ENCODE results near the gene CNBD2.

CNBD2 gene

GRCh38 chr20:36065427-36065998 lies 97.1 kb downstream of the CNBD2 start:
- TF ChIP-seq YY1 (IDR thresholded peaks at IDR 0.05; ENCODE audit: low read depth), result no peak

DNA sequence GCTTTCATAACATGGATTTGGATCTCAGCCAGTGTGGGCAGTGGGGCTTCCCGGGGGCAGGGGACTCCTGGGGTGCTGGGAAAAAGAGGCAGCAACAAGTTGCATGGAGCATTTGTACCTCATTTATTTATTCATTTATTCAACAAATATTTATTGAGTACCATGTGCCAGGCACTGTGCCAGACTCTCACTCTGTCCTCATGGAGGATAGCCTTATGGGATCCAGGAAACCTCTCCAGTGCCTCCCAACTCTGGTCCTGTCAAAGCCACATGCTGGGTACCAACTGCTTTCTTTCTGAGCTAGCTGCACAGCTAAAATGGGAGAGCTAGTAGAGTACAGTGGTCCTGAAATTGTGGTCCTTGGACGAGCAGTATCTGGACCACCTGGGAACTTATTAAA lies 98.4 kb downstream of the CNBD2 start:
- TF ChIP-seq CREB1 (IDR thresholded peaks at IDR 0.05; ENCODE audit: low read depth) (no peak), FOXM1 (IDR thresholded peaks at IDR 0.05; ENCODE audit: borderline replicate concordance, low read depth) (no peak), YY1 (IDR thresholded peaks at IDR 0.05; ENCODE audit: low read depth) (no peak)
- TF ChIP-seq, protein P1, sequence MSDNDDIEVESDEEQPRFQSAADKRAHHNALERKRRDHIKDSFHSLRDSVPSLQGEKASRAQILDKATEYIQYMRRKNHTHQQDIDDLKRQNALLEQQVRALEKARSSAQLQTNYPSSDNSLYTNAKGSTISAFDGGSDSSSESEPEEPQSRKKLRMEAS (IDR thresholded peaks at IDR 0.05), result no peak

DNA sequence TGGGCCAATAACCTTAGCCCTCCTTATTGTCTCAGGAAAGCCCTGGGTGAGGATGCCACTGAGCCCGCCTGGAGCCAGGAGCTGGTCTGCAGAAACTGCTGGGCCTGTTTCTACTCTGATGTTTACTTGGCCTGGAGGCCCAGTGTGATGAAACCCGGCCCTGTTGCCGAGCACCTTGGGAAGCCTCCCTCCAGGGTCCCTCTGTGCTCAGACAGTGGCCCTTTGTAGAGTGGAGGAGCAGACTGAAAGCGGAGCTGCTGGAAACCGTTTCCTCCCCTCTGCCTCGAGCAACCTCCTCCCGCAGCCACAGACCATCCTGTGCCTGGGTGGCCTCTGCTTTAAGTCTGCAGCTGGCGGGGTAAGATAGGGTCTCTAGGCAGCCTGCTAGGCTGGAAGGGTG lies 102.1 kb downstream of the CNBD2 start:
- TF ChIP-seq YY1 (IDR thresholded peaks at IDR 0.05; ENCODE audit: low read depth) (no peak), RAD21 (IDR thresholded peaks at IDR 0.05; ENCODE audit: low read depth) (no peak), CREB1 (IDR thresholded peaks at IDR 0.05; ENCODE audit: low read depth) (no peak), CEBPB (IDR thresholded peaks at IDR 0.05) (no peak), TAF1 (IDR thresholded peaks at IDR 0.05; ENCODE audit: low read depth) (no peak), TEAD4 (IDR thresholded peaks at IDR 0.05) (no peak), NFIC (IDR thresholded peaks at IDR 0.05) (no peak), EP300 (IDR thresholded peaks at IDR 0.05; ENCODE audit: borderline replicate concordance) (no peak), EGR1 (IDR thresholded peaks at IDR 0.05) (no peak), FOXM1 (IDR thresholded peaks at IDR 0.05; ENCODE audit: borderline replicate concordance, low read depth) (no peak), REST (IDR thresholded peaks at IDR 0.05; ENCODE audit: low read depth) (no peak), TCF12 (IDR thresholded peaks at IDR 0.05; ENCODE audit: low read depth) (no peak), USF1 (IDR thresholded peaks at IDR 0.05) (no peak), ZBTB7A (IDR thresholded peaks at IDR 0.05; ENCODE audit: low read depth) (no peak)
- TF ChIP-seq, protein P1 (IDR thresholded peaks at IDR 0.05), result no peak

GRCh38 chr20:36071848-36072247 lies 103.5 kb downstream of the CNBD2 start:
- TF ChIP-seq EP300 (IDR thresholded peaks at IDR 0.05; ENCODE audit: borderline replicate concordance), result no peak
- no peak for TF ChIP-seq ZBTB7A (IDR thresholded peaks at IDR 0.05; ENCODE audit: low read depth)
- TF ChIP-seq NFIC (IDR thresholded peaks at IDR 0.05), result no peak
- TF ChIP-seq REST (IDR thresholded peaks at IDR 0.05; ENCODE audit: low read depth), result no peak
- no peak for TF ChIP-seq TAF1 (IDR thresholded peaks at IDR 0.05; ENCODE audit: low read depth)

GRCh38 chr20:36074983-36075382 lies 106.6 kb downstream of the CNBD2 start:
- no peak for TF ChIP-seq EGR1 (IDR thresholded peaks at IDR 0.05)
- TF ChIP-seq NFIC (IDR thresholded peaks at IDR 0.05), result peak; percentile 70

DNA sequence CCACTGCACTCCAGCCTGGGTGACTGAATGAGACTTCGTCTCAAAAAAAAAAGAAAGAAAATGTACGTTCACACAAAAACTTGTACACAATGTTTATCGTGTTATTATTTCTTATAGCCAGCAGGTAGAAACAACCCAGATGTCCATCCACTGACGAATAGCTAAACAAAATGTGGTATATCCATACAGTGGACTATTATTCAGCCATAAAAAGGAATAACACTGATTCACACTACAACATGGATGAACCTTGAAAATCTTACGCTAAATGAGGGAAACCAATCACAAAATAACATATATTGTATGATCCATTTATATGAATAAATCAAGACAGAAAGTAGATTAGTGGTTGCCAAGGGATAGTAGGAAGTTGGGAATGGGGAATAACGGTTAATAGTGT lies 111.1 kb downstream of the CNBD2 start:
- TF ChIP-seq TAF1 (IDR thresholded peaks at IDR 0.05; ENCODE audit: low read depth), result no peak
- TF ChIP-seq, protein P1 (IDR thresholded peaks at IDR 0.05), result no peak
- TF ChIP-seq TCF12 (IDR thresholded peaks at IDR 0.05; ENCODE audit: low read depth), result no peak
- TF ChIP-seq CEBPB (IDR thresholded peaks at IDR 0.05), result no peak
- TF ChIP-seq FOXM1 (IDR thresholded peaks at IDR 0.05; ENCODE audit: borderline replicate concordance, low read depth), result no peak
- no peak for TF ChIP-seq TEAD4 (IDR thresholded peaks at IDR 0.05)
- TF ChIP-seq ZBTB7A (IDR thresholded peaks at IDR 0.05; ENCODE audit: low read depth), result no peak
- TF ChIP-seq NFIC (IDR thresholded peaks at IDR 0.05), result no peak
- TF ChIP-seq REST (IDR thresholded peaks at IDR 0.05; ENCODE audit: low read depth), result no peak

Data from Ishikawa (cell line).